Calu3 (cell line): ENCODE data around the gene DNER. TPM values are rescaled to one million over a fixed set of nuclear protein-coding genes. Genes with fewer than 3 reads are reported as not detected.

Experiments
- BruUV-seq: library from RNA; stranded (reverse); fragments of 400-500 nt; replicated peaks from 2 replicates; lab custom pipeline; 2021; lab: Mats Ljungman, UMichigan
- CTCF ChIA-PET: fragments of 300-600 bp; sonication (Branson Sonifier 250); formaldehyde crosslinking; loops from one replicate; lab custom pipeline; 2022; ENCODE audit warnings: antibody characterized with exemption; lab: Charles Lee
- DNase-seq: peaks from one replicate; pipeline ENCODE4 v3.0.0; 2022
- H3K27ac Mint-ChIP-seq: one replicate; pipeline ENCODE4 v1.8.0; 2022; ENCODE audit warnings: mixed read lengths; ENCODE audit not compliant: unreplicated experiment
- H3K27me3 Mint-ChIP-seq: one replicate; pipeline ENCODE4 v1.8.0; 2022; ENCODE audit warnings: mixed read lengths; ENCODE audit not compliant: unreplicated experiment
- H3K36me3 Mint-ChIP-seq: one replicate; pipeline ENCODE4 v1.8.0; 2022; ENCODE audit warnings: mild to moderate bottlenecking, moderate library complexity, mixed read lengths; ENCODE audit not compliant: insufficient read depth, unreplicated experiment
- H3K4me1 Mint-ChIP-seq: one replicate; pipeline ENCODE4 v1.8.0; 2022; ENCODE audit warnings: mild to moderate bottlenecking, low read depth, mixed read lengths; ENCODE audit not compliant: unreplicated experiment
- H3K4me3 Mint-ChIP-seq: one replicate; pipeline ENCODE4 v1.8.0; 2022; ENCODE audit warnings: mild to moderate bottlenecking, low read depth, moderate library complexity, mixed read lengths; ENCODE audit not compliant: unreplicated experiment
- H3K9me3 Mint-ChIP-seq: one replicate; pipeline ENCODE4 v1.8.0; 2022; ENCODE audit warnings: low read depth, mixed read lengths; ENCODE audit not compliant: unreplicated experiment
- intact Hi-C: fragments of 100-400 bp; cut with micrococcal nuclease; formaldehyde crosslinking; loops from one replicate; pipeline ENCODE4 v1.10.0; 2022; ENCODE audit not compliant: unreplicated experiment
- total RNA-seq: library from RNA; stranded (reverse); gene quantifications from 2 replicates; pipeline ENCODE4 v1.2.3, GENCODE V29; 2022
- TF ChIP-seq, protein P1 (sequence below): fragments of 200-600 bp; IDR thresholded peaks from one replicate; pipeline ENCODE4 v1.8.0; 2022; ENCODE audit warnings: antibody characterized with exemption; ENCODE audit not compliant: unreplicated experiment

DNER gene
- total RNA-seq, 1 experiment from 2014 or later = 1.1 TPM

DNA sequence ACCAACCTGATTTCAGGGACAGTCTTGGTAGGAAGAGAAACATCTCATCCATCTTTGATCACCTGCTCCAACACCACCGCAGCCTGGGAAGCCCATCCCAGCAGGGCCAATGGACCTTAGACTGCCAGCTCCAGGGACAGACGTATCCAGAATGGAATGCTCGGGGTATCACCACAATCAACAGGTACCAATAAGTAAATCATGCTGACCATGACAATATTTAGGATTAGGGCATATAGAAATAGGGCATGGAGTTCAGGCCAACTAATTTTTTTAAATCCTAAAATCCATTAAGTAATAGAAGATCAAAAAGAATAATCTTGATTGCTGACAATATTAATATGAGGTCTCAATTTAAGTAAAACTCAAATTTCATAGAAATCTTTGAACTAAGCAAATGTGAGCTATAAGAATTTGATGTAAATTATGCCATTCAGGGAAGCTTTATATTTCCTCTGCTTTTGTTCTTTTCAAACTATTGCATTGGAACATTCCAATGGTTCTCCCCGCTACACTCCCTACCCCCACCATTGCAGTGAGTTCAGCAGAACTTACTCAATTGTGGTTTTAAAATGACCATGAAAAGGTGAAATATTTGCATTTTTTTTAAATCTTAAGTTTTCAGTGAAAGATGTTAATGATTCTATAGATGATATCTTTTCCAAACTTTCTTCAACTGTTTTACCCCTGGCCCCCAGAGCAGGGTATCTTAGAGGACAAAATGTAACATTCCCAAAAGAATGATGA, 138.6 kb downstream of the DNER start:
- no peaks in the 10 kb centered on the region for H3K27me3 Mint-ChIP-seq
- no peaks in the 10 kb centered on the region for H3K36me3 Mint-ChIP-seq
- CTCF ChIA-PET = no interaction called here
- H3K9me3 Mint-ChIP-seq = no peaks in the 10 kb centered on the region
- H3K27ac Mint-ChIP-seq = no peak overlapping the region
- TF ChIP-seq, protein P1, sequence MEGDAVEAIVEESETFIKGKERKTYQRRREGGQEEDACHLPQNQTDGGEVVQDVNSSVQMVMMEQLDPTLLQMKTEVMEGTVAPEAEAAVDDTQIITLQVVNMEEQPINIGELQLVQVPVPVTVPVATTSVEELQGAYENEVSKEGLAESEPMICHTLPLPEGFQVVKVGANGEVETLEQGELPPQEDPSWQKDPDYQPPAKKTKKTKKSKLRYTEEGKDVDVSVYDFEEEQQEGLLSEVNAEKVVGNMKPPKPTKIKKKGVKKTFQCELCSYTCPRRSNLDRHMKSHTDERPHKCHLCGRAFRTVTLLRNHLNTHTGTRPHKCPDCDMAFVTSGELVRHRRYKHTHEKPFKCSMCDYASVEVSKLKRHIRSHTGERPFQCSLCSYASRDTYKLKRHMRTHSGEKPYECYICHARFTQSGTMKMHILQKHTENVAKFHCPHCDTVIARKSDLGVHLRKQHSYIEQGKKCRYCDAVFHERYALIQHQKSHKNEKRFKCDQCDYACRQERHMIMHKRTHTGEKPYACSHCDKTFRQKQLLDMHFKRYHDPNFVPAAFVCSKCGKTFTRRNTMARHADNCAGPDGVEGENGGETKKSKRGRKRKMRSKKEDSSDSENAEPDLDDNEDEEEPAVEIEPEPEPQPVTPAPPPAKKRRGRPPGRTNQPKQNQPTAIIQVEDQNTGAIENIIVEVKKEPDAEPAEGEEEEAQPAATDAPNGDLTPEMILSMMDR = no peak
- intact Hi-C loops = no loop called here
- no TSS peak for BruUV-seq
- H3K4me3 Mint-ChIP-seq = no peak overlapping the region
- DNase-seq = no peak
- no peaks in the 10 kb centered on the region for H3K4me1 Mint-ChIP-seq

DNA sequence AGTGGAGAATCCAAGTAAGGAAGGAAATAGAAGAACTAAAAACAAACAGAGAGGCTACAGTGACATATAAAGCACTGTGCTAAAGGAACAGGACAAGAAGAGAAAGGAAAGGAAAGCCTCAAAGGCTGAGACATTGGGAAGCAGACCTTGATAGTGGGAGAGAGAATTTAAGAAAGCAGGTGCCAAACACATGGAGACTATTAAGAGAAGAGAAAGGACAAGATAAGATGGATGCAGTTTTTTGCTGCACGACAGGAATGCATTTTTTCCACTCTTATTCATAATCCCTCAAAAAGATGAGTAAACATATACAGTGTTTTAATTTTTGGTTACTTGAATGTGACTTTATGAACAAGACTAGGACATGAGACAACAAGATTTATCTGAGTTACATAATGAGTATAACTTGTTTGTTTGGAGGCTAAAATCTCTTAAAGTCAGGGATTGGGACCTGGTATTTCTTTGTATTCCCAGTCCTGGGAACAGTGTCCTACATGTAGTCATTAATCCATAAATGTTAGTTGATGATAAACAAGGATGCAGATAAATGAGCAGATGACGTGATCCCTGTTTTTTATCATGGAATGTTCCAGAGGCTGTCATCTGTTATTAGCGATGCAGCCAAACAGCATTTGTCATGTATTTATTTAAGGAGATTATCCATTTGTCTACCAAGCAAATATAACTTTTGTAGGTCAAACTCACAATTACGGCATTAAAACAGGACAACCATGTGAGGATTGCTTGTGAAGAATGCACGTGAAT, 141.7 kb downstream of the DNER start:
- no peaks in the 10 kb centered on the region for H3K4me1 Mint-ChIP-seq
- H3K9me3 Mint-ChIP-seq = no peaks in the 10 kb centered on the region
- no peak for DNase-seq
- intact Hi-C loops = no loop called here
- no peak overlapping the region for H3K4me3 Mint-ChIP-seq
- BruUV-seq = no TSS peak
- H3K27ac Mint-ChIP-seq = no peak overlapping the region
- H3K27me3 Mint-ChIP-seq = no peaks in the 10 kb centered on the region
- no peaks in the 10 kb centered on the region for H3K36me3 Mint-ChIP-seq
- TF ChIP-seq, protein P1 = no peak
- CTCF ChIA-PET = no interaction called here

DNA sequence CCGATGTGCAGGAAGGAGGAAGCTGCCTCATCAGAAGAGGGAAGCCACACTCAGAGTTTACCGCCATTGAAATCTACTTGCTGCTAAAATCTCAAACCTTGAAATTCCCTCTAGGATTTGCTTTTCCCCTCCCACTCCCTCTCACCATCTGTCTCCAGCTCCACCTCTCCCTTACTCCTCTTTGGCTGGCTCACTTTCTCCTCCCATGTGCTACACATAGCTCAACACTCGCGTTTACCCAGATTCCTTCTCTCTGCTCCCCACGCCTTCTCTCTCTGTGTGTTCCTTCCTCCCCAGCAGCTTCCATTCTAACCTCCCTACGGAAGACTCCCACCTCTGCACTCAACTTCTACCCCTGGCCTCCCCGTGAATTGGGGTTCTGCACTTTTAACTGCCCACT, 143.1 kb downstream of the DNER start:
- no peak overlapping the region for H3K27ac Mint-ChIP-seq
- no peaks in the 10 kb centered on the region for H3K27me3 Mint-ChIP-seq
- no peaks in the 10 kb centered on the region for H3K9me3 Mint-ChIP-seq
- H3K4me1 Mint-ChIP-seq = no peaks in the 10 kb centered on the region
- CTCF ChIA-PET = no interaction called here
- TF ChIP-seq, protein P1 = no peak
- intact Hi-C loops = no loop called here
- DNase-seq = no peak
- no peak overlapping the region for H3K4me3 Mint-ChIP-seq
- no TSS peak for BruUV-seq
- no peaks in the 10 kb centered on the region for H3K36me3 Mint-ChIP-seq

DNA sequence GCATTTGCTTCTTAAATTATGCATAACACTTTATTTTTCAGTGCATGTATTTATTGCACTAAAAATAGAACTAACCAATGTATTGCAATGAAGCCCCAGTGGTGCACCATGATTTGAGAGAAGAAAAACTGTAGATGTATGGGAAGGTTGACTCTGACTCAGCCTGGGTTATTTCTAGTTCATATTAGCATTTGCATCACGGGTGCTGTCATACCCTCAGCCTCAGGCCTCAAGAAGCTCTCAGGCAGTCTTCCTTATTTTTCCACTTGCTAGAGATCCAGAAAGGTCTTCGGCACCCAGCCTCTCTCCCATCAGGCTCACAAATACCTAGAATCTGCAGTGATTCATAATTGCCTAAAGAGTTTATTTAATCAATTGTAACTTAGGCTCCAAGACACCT, 148.0 kb downstream of the DNER start:
- BruUV-seq = no TSS peak
- CTCF ChIA-PET = no interaction called here
- H3K36me3 Mint-ChIP-seq = no peaks in the 10 kb centered on the region
- no peaks in the 10 kb centered on the region for H3K4me1 Mint-ChIP-seq
- no peak for DNase-seq
- H3K27ac Mint-ChIP-seq = no peak overlapping the region
- H3K4me3 Mint-ChIP-seq = no peak overlapping the region
- no peaks in the 10 kb centered on the region for H3K27me3 Mint-ChIP-seq
- intact Hi-C loops = no loop called here
- TF ChIP-seq, protein P1 = no peak
- H3K9me3 Mint-ChIP-seq = no peaks in the 10 kb centered on the region
